IMR-90 (cell line): ENCODE measurements around the gene OGFOD3. TPM values are rescaled to one million over a fixed set of nuclear protein-coding genes. Genes with fewer than 3 reads are reported as not detected.

Source experiments
- ATAC-seq: fragments of 200-7000 bp; cut with Tn5 transposase; 2 replicates; pipeline ENCODE4 v1.9.1; 2020; ENCODE audit warnings: low read depth, mild to moderate bottlenecking, moderate library complexity
- BruUV-seq: library from RNA; stranded (reverse); fragments of 400-500 nt; replicated peaks from 2 replicates; lab custom pipeline; 2021; lab: Mats Ljungman, UMichigan
- CTCF ChIA-PET: fragments of 300-600 bp; formaldehyde crosslinking; extraction: SDS; loops from one replicate; lab custom pipeline; 2021; ENCODE audit warnings: antibody characterized with exemption; lab: Yijun Ruan, JAX
- POLR2A ChIA-PET: fragments of 300-600 bp; sonication (Branson Sonifier 250); formaldehyde crosslinking; loops from one replicate; lab custom pipeline; 2022; ENCODE audit warnings: antibody characterized with exemption; ENCODE audit not compliant: unreplicated experiment; lab: Charles Lee
- DNase-seq: peaks from one replicate; pipeline ENCODE4 v3.0.0; 2013
- H2AFZ ChIP-seq: replicated peaks from 2 replicates; pipeline ENCODE3; 2013; ENCODE audit warnings: low read length, mild to moderate bottlenecking; ENCODE audit not compliant: poor library complexity
- H2AK5ac ChIP-seq: 2 replicates; pipeline ENCODE4 v1.6.1; 2013; ENCODE audit warnings: low read depth, low read length, inconsistent platforms
- H2AK9ac ChIP-seq: replicated peaks from 2 replicates; pipeline ENCODE3; 2013; ENCODE audit warnings: mild to moderate bottlenecking, low read depth, low read length, moderate library complexity; ENCODE audit not compliant: poor library complexity
- H2BK120ac ChIP-seq: 2 replicates; pipeline ENCODE4 v1.6.1; 2013; ENCODE audit warnings: low read depth, low read length, inconsistent platforms
- H2BK15ac ChIP-seq: 3 replicates; pipeline ENCODE4 v1.6.1; 2013; ENCODE audit warnings: low read depth, low read length, inconsistent platforms
- H2BK20ac ChIP-seq: 2 replicates; pipeline ENCODE4 v1.6.1; 2013; ENCODE audit warnings: low read depth, mild to moderate bottlenecking, inconsistent platforms, low read length, moderate library complexity
- H2BK5ac ChIP-seq: 2 replicates; pipeline ENCODE4 v1.6.1; 2013; ENCODE audit warnings: mild to moderate bottlenecking, low read depth, low read length, inconsistent platforms; ENCODE audit not compliant: poor library complexity, severe bottlenecking
- H3K14ac ChIP-seq: replicated peaks from 2 replicates; pipeline ENCODE4 v1.6.1; 2013; ENCODE audit warnings: low read depth, low read length, inconsistent platforms
- H3K18ac ChIP-seq: 2 replicates; pipeline ENCODE4 v1.6.1; 2013; ENCODE audit warnings: low read depth, low read length, control low read depth
- H3K23ac ChIP-seq: 2 replicates; pipeline ENCODE4 v1.6.1; 2013; ENCODE audit warnings: low read depth, low read length, inconsistent platforms
- H3K27ac ChIP-seq: 2 replicates; pipeline ENCODE4 v1.5.1; 2013; ENCODE audit warnings: mild to moderate bottlenecking, control low read depth, low read length; ENCODE audit not compliant: insufficient read depth
- H3K27me3 ChIP-seq: 2 replicates; pipeline ENCODE4 v1.6.1; 2013; ENCODE audit warnings: low read length; ENCODE audit not compliant: control insufficient read depth, insufficient read depth
- H3K36me3 ChIP-seq: 2 replicates; pipeline ENCODE4 v1.6.1; 2013; ENCODE audit warnings: low read length, mixed read lengths; ENCODE audit not compliant: control insufficient read depth, insufficient read depth
- H3K4ac ChIP-seq: 2 replicates; pipeline ENCODE4 v1.6.1; 2013; ENCODE audit warnings: low read depth, low read length, inconsistent platforms
- H3K4me1 ChIP-seq: 2 replicates; pipeline ENCODE4 v1.6.1; 2013; ENCODE audit warnings: low read length, mixed read lengths; ENCODE audit not compliant: control insufficient read depth, insufficient read depth
- H3K4me2 ChIP-seq: 2 replicates; pipeline ENCODE4 v1.6.1; 2013; ENCODE audit warnings: low read depth, mild to moderate bottlenecking, control low read depth, low read length, moderate library complexity
- H3K4me3 ChIP-seq: 2 replicates; pipeline ENCODE4 v1.5.1; 2013; ENCODE audit warnings: low read depth, mild to moderate bottlenecking, control low read depth, low read length, moderate library complexity; ENCODE audit not compliant: insufficient read depth
- H3K56ac ChIP-seq: 2 replicates; pipeline ENCODE4 v1.6.1; 2013; ENCODE audit warnings: low read length, inconsistent platforms; ENCODE audit not compliant: insufficient read depth; ENCODE audit errors: extremely low read depth
- H3K79me1 ChIP-seq, 2 experiments: 2 replicates each; pipeline ENCODE4 v1.6.1; 2013; ENCODE audit warnings: low read length in 2 of 2, inconsistent platforms in 1 of 2, low read depth in 1 of 2
- H3K9ac ChIP-seq: 2 replicates; pipeline ENCODE4 v1.6.1; 2013; ENCODE audit warnings: low read depth, low read length, control low read depth
- H3K9me1 ChIP-seq: 2 replicates; pipeline ENCODE4 v1.6.1; 2013; ENCODE audit warnings: low read length, inconsistent platforms; ENCODE audit not compliant: insufficient read depth
- H3K9me3 ChIP-seq: 2 replicates; pipeline ENCODE4 v1.6.1; 2013; ENCODE audit warnings: low read length; ENCODE audit not compliant: control insufficient read depth, insufficient read depth
- H4K20me1 ChIP-seq: 2 replicates; pipeline ENCODE4 v1.6.1; 2013; ENCODE audit warnings: low read length, inconsistent platforms; ENCODE audit not compliant: insufficient read depth
- H4K5ac ChIP-seq: 2 replicates; pipeline ENCODE4 v1.6.1; 2013; ENCODE audit warnings: mild to moderate bottlenecking, low read depth, low read length, control low read depth
- H4K8ac ChIP-seq, 2 experiments: 2 replicates each; pipeline ENCODE4 v1.6.1; 2013; ENCODE audit warnings: low read depth in 2 of 2, low read length in 2 of 2, control low read depth in 1 of 2, inconsistent platforms in 1 of 2
- H4K91ac ChIP-seq: 2 replicates; pipeline ENCODE4 v1.6.1; 2013; ENCODE audit warnings: low read depth, low read length, inconsistent platforms; ENCODE audit not compliant: insufficient read depth
- BHLHE40 ChIP-seq: fragments of 150-350 bp; IDR thresholded peaks from 2 replicates; pipeline ENCODE4 v1.6.1; 2016; ENCODE audit warnings: mild to moderate bottlenecking, low read depth, low read length
- FOS ChIP-seq: fragments of 150-350 bp; IDR thresholded peaks from 2 replicates; pipeline ENCODE4 v1.6.1; 2016; ENCODE audit warnings: low read depth, low read length
- MAZ ChIP-seq: IDR thresholded peaks from 2 replicates; pipeline ENCODE4 v1.6.1; 2012; ENCODE audit warnings: low read depth, mild to moderate bottlenecking, low read length, improper control_type of control experiment, moderate library complexity, borderline replicate concordance
- MXI1 ChIP-seq: IDR thresholded peaks from 2 replicates; pipeline ENCODE4 v1.6.1; 2012; ENCODE audit warnings: low read depth, mild to moderate bottlenecking, low read length, moderate library complexity, borderline replicate concordance
- POLR2A ChIP-seq: IDR thresholded peaks from 2 replicates; pipeline ENCODE4 v1.6.1; 2012; ENCODE audit warnings: mild to moderate bottlenecking, low read depth, low read length
- RAD21 ChIP-seq: IDR thresholded peaks from 2 replicates; pipeline ENCODE4 v1.6.1; 2012; ENCODE audit warnings: low read length, improper control_type of control experiment
- RFX5 ChIP-seq: IDR thresholded peaks from 2 replicates; pipeline ENCODE4 v1.8.0; 2012; ENCODE audit warnings: low read depth, mild to moderate bottlenecking, low read length, moderate library complexity
- SMC3 ChIP-seq: fragments of 150-350 bp; IDR thresholded peaks from 2 replicates; pipeline ENCODE4 v1.6.1; 2016; ENCODE audit warnings: low read depth, mild to moderate bottlenecking, antibody characterized with exemption, low read length, moderate library complexity
- WGBS, 2 experiments: methylation state at CpG; one replicate each; pipeline versions ENCODE4 v1.1.5 to v1.1.7; 2013; ENCODE audit warnings: missing lambda C conversion rate in 2 of 2; ENCODE audit not compliant: insufficient read length in 1 of 2; ENCODE audit errors: extremely low coverage in 2 of 2; 5-methylcytosine and 5-hydroxymethylcytosine counted together
- dilution Hi-C: fragments of 300-500 bp; cut with HindIII; formaldehyde crosslinking; loops from one replicate; pipeline ENCODE4 v1.14.3; 2018; ENCODE audit warnings: low sequenced_read_pairs; ENCODE audit not compliant: unreplicated experiment
- in situ Hi-C: fragments of 300-500 bp; cut with MboI; formaldehyde crosslinking; loops from 3 replicates; pipeline ENCODE4 v1.14.3; 2019; ENCODE audit warnings: low sequenced_read_pairs, inconsistent platforms, mixed read lengths
- intact Hi-C: fragments of 100-400 bp; cut with micrococcal nuclease; formaldehyde crosslinking; loops from 2 replicates; pipeline ENCODE4 v1.10.0; 2022
- polyA plus RNA-seq, 3 experiments: library from polyadenylated mRNA; depleted of rRNA; stranded (reverse); fragments of >200 nt; gene quantifications; 2 replicates each; pipeline ENCODE4 v1.2.3, GENCODE V29; 2012; ENCODE audit warnings: low replicate concordance in 1 of 3
- total RNA-seq: library from RNA; depleted of rRNA; stranded (reverse); fragments of >200 nt; gene quantifications from 2 replicates; pipeline ENCODE4 v1.2.3, GENCODE V29; 2012
- TF ChIP-seq, protein P1 (sequence below): fragments of 150-350 bp; IDR thresholded peaks from 2 replicates; pipeline ENCODE4 v1.6.1; 2016; ENCODE audit warnings: low read depth, mild to moderate bottlenecking, low read length, moderate library complexity, borderline replicate concordance
- TF ChIP-seq, protein P2 (sequence below): conservative IDR thresholded peaks from 2 replicates; pipeline ENCODE4 v1.5.1; 2012; ENCODE audit warnings: mild to moderate bottlenecking, low read depth, low read length, improper control_type of control experiment

Gene OGFOD3
- total and polyA plus RNA-seq, 2 of the 4 experiments (the other 2 are of a cell fraction), result 25.3 to 33.4 TPM

DNA sequence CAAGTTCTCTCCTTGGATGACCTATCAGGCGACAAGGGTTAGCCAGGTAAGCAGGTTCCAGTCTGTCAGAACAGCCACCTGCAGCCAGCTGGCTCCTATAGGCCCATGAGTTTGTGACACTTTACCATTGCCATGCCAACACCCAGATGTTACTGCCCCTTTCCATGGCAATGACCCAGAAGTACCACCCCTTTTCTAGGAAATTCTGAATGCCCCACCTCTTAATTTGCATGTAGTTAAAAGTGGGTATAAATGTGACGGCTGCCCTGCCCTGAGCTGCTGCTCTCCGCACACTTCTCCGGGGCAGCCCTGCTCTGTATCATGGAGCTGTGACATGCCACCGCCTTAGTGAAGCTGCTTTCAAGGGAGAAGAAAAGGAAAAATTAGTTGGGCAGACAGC lies 74.8 kb downstream of the OGFOD3 start:
- Histone ChIP-seq H3K4ac (no peak overlapping the region), H3K18ac (no peak overlapping the region), H2AFZ (no peak overlapping the region), H2BK5ac (no peak overlapping the region), H4K5ac (no peak overlapping the region), H3K9me3 (no peaks in the 10 kb centered on the region), H2BK20ac (no peak overlapping the region), H3K4me1 (peaks cover 8% of the 10 kb centered on the region), H3K23ac (no peak overlapping the region), H3K79me1 (no peaks in the 10 kb centered on the region), H3K9ac (no peak overlapping the region), H4K91ac (no peak overlapping the region), H4K20me1 (no peaks in the 10 kb centered on the region), H3K4me3 (no peak overlapping the region), H3K9me1 (peaks cover 7% of the 10 kb centered on the region), H4K8ac (no peak overlapping the region), H3K36me3 (no peaks in the 10 kb centered on the region), H3K14ac (no peak overlapping the region), H3K56ac (no peak overlapping the region), H3K4me2 (no peak overlapping the region), H2AK5ac (no peak overlapping the region), H3K27me3 (peaks cover 7% of the 10 kb centered on the region), H2BK15ac (no peak overlapping the region), H2BK120ac (no peak overlapping the region), H2AK9ac (no peak overlapping the region), H3K27ac (no peak overlapping the region)
- in situ Hi-C loops (no loop called here), dilution Hi-C loops (no loop called here), intact Hi-C loops (no loop called here)
- no TSS peak for BruUV-seq
- TF ChIP-seq MXI1 (no peak), MAZ (no peak), POLR2A (no peak), BHLHE40 (no peak), RFX5 (no peak), SMC3 (no peak), RAD21 (no peak), FOS (no peak)
- TF ChIP-seq, protein P1, sequence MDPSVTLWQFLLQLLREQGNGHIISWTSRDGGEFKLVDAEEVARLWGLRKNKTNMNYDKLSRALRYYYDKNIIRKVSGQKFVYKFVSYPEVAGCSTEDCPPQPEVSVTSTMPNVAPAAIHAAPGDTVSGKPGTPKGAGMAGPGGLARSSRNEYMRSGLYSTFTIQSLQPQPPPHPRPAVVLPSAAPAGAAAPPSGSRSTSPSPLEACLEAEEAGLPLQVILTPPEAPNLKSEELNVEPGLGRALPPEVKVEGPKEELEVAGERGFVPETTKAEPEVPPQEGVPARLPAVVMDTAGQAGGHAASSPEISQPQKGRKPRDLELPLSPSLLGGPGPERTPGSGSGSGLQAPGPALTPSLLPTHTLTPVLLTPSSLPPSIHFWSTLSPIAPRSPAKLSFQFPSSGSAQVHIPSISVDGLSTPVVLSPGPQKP, result no peak
- TF ChIP-seq, protein P2, sequence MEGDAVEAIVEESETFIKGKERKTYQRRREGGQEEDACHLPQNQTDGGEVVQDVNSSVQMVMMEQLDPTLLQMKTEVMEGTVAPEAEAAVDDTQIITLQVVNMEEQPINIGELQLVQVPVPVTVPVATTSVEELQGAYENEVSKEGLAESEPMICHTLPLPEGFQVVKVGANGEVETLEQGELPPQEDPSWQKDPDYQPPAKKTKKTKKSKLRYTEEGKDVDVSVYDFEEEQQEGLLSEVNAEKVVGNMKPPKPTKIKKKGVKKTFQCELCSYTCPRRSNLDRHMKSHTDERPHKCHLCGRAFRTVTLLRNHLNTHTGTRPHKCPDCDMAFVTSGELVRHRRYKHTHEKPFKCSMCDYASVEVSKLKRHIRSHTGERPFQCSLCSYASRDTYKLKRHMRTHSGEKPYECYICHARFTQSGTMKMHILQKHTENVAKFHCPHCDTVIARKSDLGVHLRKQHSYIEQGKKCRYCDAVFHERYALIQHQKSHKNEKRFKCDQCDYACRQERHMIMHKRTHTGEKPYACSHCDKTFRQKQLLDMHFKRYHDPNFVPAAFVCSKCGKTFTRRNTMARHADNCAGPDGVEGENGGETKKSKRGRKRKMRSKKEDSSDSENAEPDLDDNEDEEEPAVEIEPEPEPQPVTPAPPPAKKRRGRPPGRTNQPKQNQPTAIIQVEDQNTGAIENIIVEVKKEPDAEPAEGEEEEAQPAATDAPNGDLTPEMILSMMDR, result no peak
- CTCF ChIA-PET, result interaction anchor here (0.6 kb wide), 1 partner anchor 50 kb away, joined by 4 read pairs; no protein-coding TSS in a partner anchor
- no peak for DNase-seq
- no peak for ATAC-seq
- POLR2A ChIA-PET, result interaction anchor here (0.7 kb wide), 1 partner anchor 74 kb away, joined by 16 read pairs; no protein-coding TSS in a partner anchor
- WGBS, 2 experiments, result 94% methylated on average over 4 of the region's 5 CpGs; no CpG with 5 or more reads in 1 of the 2 experiments
